ENCODE results near the gene ELSPBP1. TPM values are rescaled to one million over a fixed set of nuclear protein-coding genes. Genes with fewer than 3 reads are reported as not detected.

The ELSPBP1 gene
- total RNA-seq, 1 experiment from 2014 or later, result not detected

- Histone ChIP-seq H2AK5ac (ENCODE audit: insufficient read length, low read length) (no peak overlapping the region), H2BK20ac (ENCODE audit: low read depth, low read length, poor library complexity, severe bottlenecking) (no peak overlapping the region), H3K79me1 (ENCODE audit: insufficient read depth, low read depth, low read length, poor library complexity, severe bottlenecking) (no peaks in the 10 kb centered on the region), H3K18ac (ENCODE audit: insufficient read length, low read depth, low read length) (no peak overlapping the region), H3K4me2 (ENCODE audit: insufficient read depth, insufficient read length, low read length) (no peak overlapping the region), H2AFZ (ENCODE audit: low read length) (no peak overlapping the region), H2BK12ac (ENCODE audit: insufficient read length, low read depth, low read length) (no peak overlapping the region), H3K4me1 (ENCODE audit: insufficient read depth, low read length) (no peaks in the 10 kb centered on the region), H4K91ac (ENCODE audit: insufficient read length, low read depth, low read length) (no peak overlapping the region), H3K14ac (ENCODE audit: insufficient read depth, low read length) (no peak overlapping the region), H3K27ac (ENCODE audit: insufficient read length, low read depth, low read length) (no peak overlapping the region), H2BK5ac (ENCODE audit: insufficient read length, low read length) (no peak overlapping the region), H3K9me3 (ENCODE audit: control insufficient read depth, low read depth, low read length) (no peaks in the 10 kb centered on the region), H4K20me1 (ENCODE audit: control insufficient read depth, insufficient read depth, insufficient read length) (no peaks in the 10 kb centered on the region), H3K56ac (ENCODE audit: insufficient read length, low read depth, low read length) (no peak overlapping the region), H4K5ac (ENCODE audit: insufficient read length, low read depth, low read length) (no peak overlapping the region), H3K27me3 (ENCODE audit: insufficient read depth, low read length) (no peaks in the 10 kb centered on the region), H3K23me2 (ENCODE audit: insufficient read length, low read depth, low read length, poor library complexity, severe bottlenecking) (no peaks in the 10 kb centered on the region), H3K9ac (ENCODE audit: extremely low read depth, insufficient read length, low read length) (no peak overlapping the region), H2BK120ac (ENCODE audit: low read depth, low read length, poor library complexity, severe bottlenecking) (no peak overlapping the region), H4K8ac (replicated peaks; ENCODE audit: insufficient read length, low read depth, low read length) (no peak overlapping the region), H3K79me2 (ENCODE audit: insufficient read depth, low read length) (no peaks in the 10 kb centered on the region), H2BK15ac (ENCODE audit: low read depth, low read length) (no peak overlapping the region), H3T11ph (ENCODE audit: low read length) (no peak overlapping the region), H3K23ac (ENCODE audit: insufficient read length, low read depth, low read length) (no peak overlapping the region), H3K4ac (ENCODE audit: low read depth, low read length) (no peak overlapping the region)
- DNase-seq, result no peak
- Mint-ChIP-seq H3K4me1 (no peaks in the 10 kb centered on the region), H3K27me3 (ENCODE audit: low read depth) (no peaks in the 10 kb centered on the region; the same call in none of the 2 replicates), H3K36me3 (ENCODE audit: insufficient read depth in 1 of 3, low read depth in 3 of 3) (peaks cover 15 to 31% (median 22%) of the 10 kb centered on the region in 3 experiments), H3K9me3 (peaks cover 3 to 12% of the 10 kb centered on the region in 2 experiments; a peak in 4 of 5 replicates), H3K27ac (peak overlapping the region in 1 of 3 experiments; percentile 12; a peak in 1 of 7 replicates), H3K4me3 (no peak overlapping the region)
- TF ChIP-seq CTCF (conservative IDR thresholded peaks at IDR 0.05), result no peak
- WGBS (ENCODE audit: extremely low coverage, insufficient read length, low lambda C conversion rate), result no CpG with 5 or more reads among the region's 10 CpGs
These were observed 57.1 kb downstream of the ELSPBP1 start for GRCh38 chr19:48051335-48052033.

All from H9 (cell line).